IMR-90 (cell line): ENCODE results near the gene CEACAM7.

Experiments
- CTCF ChIP-seq: conservative IDR thresholded peaks from 2 replicates; pipeline ENCODE4 v1.5.1; 2012; ENCODE audit warnings: mild to moderate bottlenecking, low read depth, low read length, improper control_type of control experiment
- MXI1 ChIP-seq: IDR thresholded peaks from 2 replicates; pipeline ENCODE4 v1.6.1; 2012; ENCODE audit warnings: low read depth, mild to moderate bottlenecking, low read length, moderate library complexity, borderline replicate concordance
- POLR2A ChIP-seq: IDR thresholded peaks from 2 replicates; pipeline ENCODE4 v1.6.1; 2012; ENCODE audit warnings: mild to moderate bottlenecking, low read depth, low read length

GRCh38 chr19:41637484-41637883, 50.6 kb downstream of the CEACAM7 start:
- no peak for TF ChIP-seq CTCF
- TF ChIP-seq POLR2A: no peak
- no peak for TF ChIP-seq MXI1
